Vagina (tissue), 2 donors: ENCODE results near the gene ORM1.

Experiments used
- CTCF ChIP-seq, 3 experiments: fragments of 450-650 bp in 2 of 3; fragments of 200-600 bp in 1 of 3; sonication (generic) in 1 of 3; IDR thresholded peaks; one replicate each; pipeline ENCODE4 v1.5.1; 2017 to 2019; ENCODE audit warnings: antibody characterized with exemption in 3 of 3, mild to moderate bottlenecking in 2 of 3, moderate library complexity in 2 of 3
- POLR2A ChIP-seq, 2 donors: fragments of 450-650 bp; IDR thresholded peaks; one replicate each; pipeline ENCODE4 v1.6.1; 2017; ENCODE audit warnings: antibody characterized with exemption in 2 of 2, mild to moderate bottlenecking in 2 of 2, moderate library complexity in 2 of 2
- POLR2AphosphoS5 ChIP-seq, 2 donors: sonication (generic); formaldehyde crosslinking; IDR thresholded peaks; one replicate each; pipeline ENCODE4 v1.9.0; 2017; ENCODE audit warnings: antibody characterized with exemption in 2 of 2, mild to moderate bottlenecking in 2 of 2, low read depth in 1 of 2; ENCODE audit not compliant: insufficient read depth in 1 of 2

- TF ChIP-seq CTCF (IDR thresholded peaks at IDR 0.05) (no peak), POLR2AphosphoS5 (IDR thresholded peaks at IDR 0.05; ENCODE audit: insufficient read depth in 1 of 2, low read depth in 1 of 2) (no peak), POLR2A (IDR thresholded peaks at IDR 0.05) (no peak)
These were observed 7.7 kb downstream of the ORM1 start for GRCh38 chr9:114330636-114331035.
